Measurements from ENCODE around the gene HGF.

Gene HGF

GRCh38 chr7:81791568-81792518 is 22.0 kb upstream of the HGF start:
- no peak overlapping the region for H3K27ac ChIP-seq (ENCODE audit: low read depth, low read length)

GRCh38 chr7:81790686-81791085 is 20.8 kb upstream of the HGF start:
- no peak overlapping the region for H2AFZ ChIP-seq (ENCODE audit: low read length, unreplicated experiment)
- no peaks in the 10 kb centered on the region for H3K4me1 ChIP-seq (ENCODE audit: control insufficient read depth, insufficient read depth, low read length, unreplicated experiment)
- no peaks in the 10 kb centered on the region for H3K27me3 ChIP-seq (ENCODE audit: insufficient read depth, low read length)
- no peak overlapping the region for H3K4me3 ChIP-seq (ENCODE audit: low read depth, low read length)
- H3K79me2 ChIP-seq (ENCODE audit: control insufficient read depth, insufficient read depth, low read length, unreplicated experiment), result no peaks in the 10 kb centered on the region
- no peak overlapping the region for H3K27ac ChIP-seq (ENCODE audit: low read depth, low read length)
- H3K36me3 ChIP-seq (ENCODE audit: insufficient read depth, low read length), result no peaks in the 10 kb centered on the region

More at GRCh38 chr7:81791568-81792518, 22.0 kb upstream of the HGF start:
- H3K36me3 ChIP-seq (ENCODE audit: insufficient read depth, low read length), result no peaks in the 10 kb centered on the region
- no peak overlapping the region for H2AFZ ChIP-seq (ENCODE audit: low read length, unreplicated experiment)
- H3K4me1 ChIP-seq (ENCODE audit: control insufficient read depth, insufficient read depth, low read length, unreplicated experiment), result no peaks in the 10 kb centered on the region
- no peaks in the 10 kb centered on the region for H3K79me2 ChIP-seq (ENCODE audit: control insufficient read depth, insufficient read depth, low read length, unreplicated experiment)
- H3K27me3 ChIP-seq (ENCODE audit: insufficient read depth, low read length), result no peaks in the 10 kb centered on the region
- no peak overlapping the region for H3K4me3 ChIP-seq (ENCODE audit: low read depth, low read length)

GRCh38 chr7:81790120-81790500 is 20.3 kb upstream of the HGF start:
- no peak overlapping the region for H2AFZ ChIP-seq (ENCODE audit: low read length, unreplicated experiment)
- no peaks in the 10 kb centered on the region for H3K27me3 ChIP-seq (ENCODE audit: insufficient read depth, low read length)
- no peak overlapping the region for H3K27ac ChIP-seq (ENCODE audit: low read depth, low read length)
- H3K36me3 ChIP-seq (ENCODE audit: insufficient read depth, low read length), result no peaks in the 10 kb centered on the region
- H3K79me2 ChIP-seq (ENCODE audit: control insufficient read depth, insufficient read depth, low read length, unreplicated experiment), result no peaks in the 10 kb centered on the region
- H3K4me3 ChIP-seq (ENCODE audit: low read depth, low read length), result no peak overlapping the region
- H3K4me1 ChIP-seq (ENCODE audit: control insufficient read depth, insufficient read depth, low read length, unreplicated experiment), result no peaks in the 10 kb centered on the region

GRCh38 chr7:81789406-81790119 is 19.7 kb upstream of the HGF start:
- Histone ChIP-seq H3K4me3 (ENCODE audit: low read depth, low read length) (no peak overlapping the region), H3K79me2 (ENCODE audit: control insufficient read depth, insufficient read depth, low read length, unreplicated experiment) (no peaks in the 10 kb centered on the region), H2AFZ (ENCODE audit: low read length, unreplicated experiment) (no peak overlapping the region), H3K27me3 (ENCODE audit: insufficient read depth, low read length) (no peaks in the 10 kb centered on the region), H3K27ac (ENCODE audit: low read depth, low read length) (no peak overlapping the region), H3K4me1 (ENCODE audit: control insufficient read depth, insufficient read depth, low read length, unreplicated experiment) (no peaks in the 10 kb centered on the region), H3K36me3 (ENCODE audit: insufficient read depth, low read length) (no peaks in the 10 kb centered on the region)

- Histone ChIP-seq H3K27me3 (ENCODE audit: insufficient read depth, low read length) (no peaks in the 10 kb centered on the region), H3K79me2 (ENCODE audit: control insufficient read depth, insufficient read depth, low read length, unreplicated experiment) (no peaks in the 10 kb centered on the region), H3K4me1 (ENCODE audit: control insufficient read depth, insufficient read depth, low read length, unreplicated experiment) (no peaks in the 10 kb centered on the region), H3K4me3 (ENCODE audit: low read depth, low read length) (no peak overlapping the region), H2AFZ (ENCODE audit: low read length, unreplicated experiment) (no peak overlapping the region), H3K36me3 (ENCODE audit: insufficient read depth, low read length) (no peaks in the 10 kb centered on the region), H3K27ac (ENCODE audit: low read depth, low read length) (no peak overlapping the region)
These were observed 18.4 kb upstream of the HGF start for GRCh38 chr7:81788246-81788645.

- H3K4me1 ChIP-seq (ENCODE audit: control insufficient read depth, insufficient read depth, low read length, unreplicated experiment), result no peaks in the 10 kb centered on the region
- no peak overlapping the region for H2AFZ ChIP-seq (ENCODE audit: low read length, unreplicated experiment)
- H3K27ac ChIP-seq (ENCODE audit: low read depth, low read length), result no peak overlapping the region
- H3K79me2 ChIP-seq (ENCODE audit: control insufficient read depth, insufficient read depth, low read length, unreplicated experiment), result no peaks in the 10 kb centered on the region
- H3K4me3 ChIP-seq (ENCODE audit: low read depth, low read length), result no peak overlapping the region
- H3K36me3 ChIP-seq (ENCODE audit: insufficient read depth, low read length), result no peaks in the 10 kb centered on the region
- no peaks in the 10 kb centered on the region for H3K27me3 ChIP-seq (ENCODE audit: insufficient read depth, low read length)
These were observed 14.0 kb upstream of the HGF start for GRCh38 chr7:81783818-81784217.

GRCh38 chr7:81780914-81781693 is 11.3 kb upstream of the HGF start:
- Histone ChIP-seq H3K4me1 (ENCODE audit: control insufficient read depth, insufficient read depth, low read length, unreplicated experiment) (no peaks in the 10 kb centered on the region), H3K36me3 (ENCODE audit: insufficient read depth, low read length) (no peaks in the 10 kb centered on the region), H3K27ac (ENCODE audit: low read depth, low read length) (no peak overlapping the region), H3K79me2 (ENCODE audit: control insufficient read depth, insufficient read depth, low read length, unreplicated experiment) (no peaks in the 10 kb centered on the region), H3K27me3 (ENCODE audit: insufficient read depth, low read length) (no peaks in the 10 kb centered on the region), H3K4me3 (ENCODE audit: low read depth, low read length) (no peak overlapping the region), H2AFZ (ENCODE audit: low read length, unreplicated experiment) (no peak overlapping the region)

GRCh38 chr7:81779706-81780105 is 9.9 kb upstream of the HGF start:
- H3K36me3 ChIP-seq (ENCODE audit: insufficient read depth, low read length), result no peaks in the 10 kb centered on the region
- no peaks in the 10 kb centered on the region for H3K27me3 ChIP-seq (ENCODE audit: insufficient read depth, low read length)
- H3K4me3 ChIP-seq (ENCODE audit: low read depth, low read length), result no peak overlapping the region
- H3K27ac ChIP-seq (ENCODE audit: low read depth, low read length), result no peak overlapping the region
- no peak overlapping the region for H2AFZ ChIP-seq (ENCODE audit: low read length, unreplicated experiment)
- no peaks in the 10 kb centered on the region for H3K4me1 ChIP-seq (ENCODE audit: control insufficient read depth, insufficient read depth, low read length, unreplicated experiment)
- H3K79me2 ChIP-seq (ENCODE audit: control insufficient read depth, insufficient read depth, low read length, unreplicated experiment), result no peaks in the 10 kb centered on the region

GRCh38 chr7:81777697-81778096 is 7.8 kb upstream of the HGF start:
- no peaks in the 10 kb centered on the region for H3K4me1 ChIP-seq (ENCODE audit: control insufficient read depth, insufficient read depth, low read length, unreplicated experiment)
- no peak overlapping the region for H2AFZ ChIP-seq (ENCODE audit: low read length, unreplicated experiment)
- H3K4me3 ChIP-seq (ENCODE audit: low read depth, low read length), result no peak overlapping the region
- H3K27me3 ChIP-seq (ENCODE audit: insufficient read depth, low read length), result no peaks in the 10 kb centered on the region
- H3K27ac ChIP-seq (ENCODE audit: low read depth, low read length), result no peak overlapping the region
- H3K79me2 ChIP-seq (ENCODE audit: control insufficient read depth, insufficient read depth, low read length, unreplicated experiment), result no peaks in the 10 kb centered on the region
- H3K36me3 ChIP-seq (ENCODE audit: insufficient read depth, low read length), result no peaks in the 10 kb centered on the region

- Histone ChIP-seq H3K36me3 (ENCODE audit: insufficient read depth, low read length) (no peaks in the 10 kb centered on the region), H3K27ac (ENCODE audit: low read depth, low read length) (no peak overlapping the region), H3K27me3 (ENCODE audit: insufficient read depth, low read length) (no peaks in the 10 kb centered on the region), H3K4me1 (ENCODE audit: control insufficient read depth, insufficient read depth, low read length, unreplicated experiment) (no peaks in the 10 kb centered on the region), H3K4me3 (ENCODE audit: low read depth, low read length) (no peak overlapping the region), H3K79me2 (ENCODE audit: control insufficient read depth, insufficient read depth, low read length, unreplicated experiment) (no peaks in the 10 kb centered on the region), H2AFZ (ENCODE audit: low read length, unreplicated experiment) (no peak overlapping the region)
These were observed 7.2 kb upstream of the HGF start for GRCh38 chr7:81776948-81777630.

Data from ACC112 (cell line).